GM21390 (cell line): ENCODE results near the gene RAPGEFL1.
"Not testable (repeated sequence)": the region's sequence is repeated elsewhere in the genome, so short reads cannot be mapped to it uniquely, and the experiment has no call there.

Source experiments
- ATAC-seq: cut with Tn5 transposase; IDR thresholded peaks from one replicate; pipeline ENCODE4 v1.9.1; 2021; ENCODE audit not compliant: unreplicated experiment

Gene RAPGEFL1

DNA sequence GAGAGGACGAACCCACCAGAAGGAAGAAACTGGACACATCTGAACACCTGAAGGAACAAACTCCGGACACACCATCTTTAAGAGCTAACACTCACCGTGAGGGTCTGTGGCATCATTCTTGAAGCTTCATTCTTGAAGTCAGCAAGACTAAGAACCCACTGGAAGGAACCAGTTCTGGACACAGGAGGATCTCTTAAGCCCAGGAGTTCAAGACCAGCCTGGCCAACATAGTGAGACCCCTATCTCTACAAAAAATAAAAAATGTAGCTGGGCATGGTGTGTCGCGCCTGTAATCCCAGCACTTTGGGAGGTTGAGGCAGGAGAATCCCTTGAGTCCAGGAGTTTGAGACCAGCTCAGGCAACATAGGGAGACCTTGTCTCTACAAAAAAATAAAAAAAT is 21.3 kb downstream of the RAPGEFL1 start:
- no peak for ATAC-seq

DNA sequence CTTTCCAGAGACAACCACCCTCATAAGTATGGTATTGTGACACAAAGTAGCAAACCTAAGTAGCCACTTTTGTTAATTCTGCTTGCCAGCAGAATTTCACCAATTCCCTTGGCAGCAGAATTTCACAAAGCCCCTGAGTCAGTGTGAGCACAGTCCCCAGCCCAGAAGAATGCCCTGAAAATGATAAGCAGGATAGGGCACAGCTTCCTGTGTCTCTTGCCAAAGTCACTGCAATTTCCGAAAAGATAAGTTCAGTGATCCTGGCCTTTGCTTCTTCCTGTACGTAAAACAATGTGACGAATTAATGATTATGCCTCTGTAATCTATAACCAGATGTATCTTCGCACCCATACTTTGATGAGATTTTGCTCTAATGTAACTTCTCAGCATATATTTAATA is 25.9 kb downstream of the RAPGEFL1 start:
- ATAC-seq: no peak

DNA sequence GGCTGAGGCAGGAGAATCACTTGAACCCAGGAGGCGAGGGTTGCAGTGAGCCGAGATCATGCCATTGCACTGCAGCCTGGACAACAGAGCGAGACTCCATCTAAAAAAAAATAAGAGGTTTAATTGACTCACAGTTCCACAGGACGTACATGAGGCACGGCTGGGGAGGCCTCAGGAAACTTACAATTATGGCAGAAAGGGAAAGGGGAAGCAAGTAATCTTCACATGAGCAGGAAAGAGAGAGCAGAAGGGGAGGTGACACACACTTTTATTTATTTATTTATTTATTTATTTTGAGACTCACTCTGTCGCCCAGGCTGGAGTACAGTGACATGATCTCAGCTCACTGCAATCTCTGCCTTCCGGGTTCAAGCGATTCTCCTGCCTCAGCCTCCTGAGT is 28.9 kb downstream of the RAPGEFL1 start:
- ATAC-seq: not testable (repeated sequence)

DNA sequence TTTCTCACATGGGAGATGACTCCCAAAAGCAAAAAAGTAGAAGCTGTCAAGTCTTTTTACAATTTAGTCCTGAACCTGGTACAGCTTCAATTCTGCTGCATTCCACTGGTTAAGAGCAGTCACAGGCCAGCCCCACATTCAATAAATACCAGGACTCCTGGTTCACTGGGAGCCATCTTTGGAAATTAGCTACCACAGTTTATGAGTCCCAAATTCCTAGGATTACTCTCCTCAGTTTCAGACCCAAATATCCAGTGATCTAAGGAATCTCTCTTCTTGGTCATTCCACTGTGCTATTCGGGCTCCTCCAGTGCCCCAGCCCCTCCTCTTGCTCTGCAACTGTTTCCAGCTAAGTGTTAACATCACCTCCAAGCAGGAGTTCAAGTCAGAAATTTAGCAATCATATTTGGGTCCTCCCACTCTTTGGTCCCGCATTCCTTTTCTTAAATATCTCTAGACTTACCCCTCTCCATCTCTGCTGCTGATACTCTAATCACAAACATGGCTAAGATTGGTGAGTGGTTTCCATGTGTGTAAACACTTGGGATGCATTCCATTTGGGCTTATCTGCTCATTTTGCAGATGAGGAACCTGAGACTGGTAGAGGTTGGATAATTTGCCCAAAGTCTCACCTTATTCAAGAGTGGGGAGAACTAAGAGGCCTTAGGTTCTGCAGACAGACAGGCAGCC is 32.3 kb downstream of the RAPGEFL1 start:
- no peak for ATAC-seq

DNA sequence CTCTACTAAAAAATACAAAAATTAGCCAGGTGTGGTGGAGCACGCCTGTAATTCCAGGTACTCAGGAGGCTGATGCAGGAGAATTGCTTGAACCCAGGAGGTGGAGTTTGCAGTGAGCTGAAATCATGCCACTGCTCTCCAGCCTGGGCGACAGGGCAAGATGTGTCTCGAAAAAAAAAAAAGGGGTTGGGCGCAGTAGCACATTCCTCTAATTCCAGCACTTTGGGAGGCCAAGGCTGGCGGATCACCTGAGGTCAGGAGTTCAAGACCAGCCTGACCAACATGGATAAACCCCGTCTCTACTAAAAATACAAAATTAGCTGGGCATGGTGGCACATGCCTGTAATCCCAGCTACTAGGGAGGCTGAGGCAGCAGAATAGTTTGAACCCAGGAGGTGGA is 36.6 kb downstream of the RAPGEFL1 start:
- ATAC-seq: not testable (repeated sequence)

DNA sequence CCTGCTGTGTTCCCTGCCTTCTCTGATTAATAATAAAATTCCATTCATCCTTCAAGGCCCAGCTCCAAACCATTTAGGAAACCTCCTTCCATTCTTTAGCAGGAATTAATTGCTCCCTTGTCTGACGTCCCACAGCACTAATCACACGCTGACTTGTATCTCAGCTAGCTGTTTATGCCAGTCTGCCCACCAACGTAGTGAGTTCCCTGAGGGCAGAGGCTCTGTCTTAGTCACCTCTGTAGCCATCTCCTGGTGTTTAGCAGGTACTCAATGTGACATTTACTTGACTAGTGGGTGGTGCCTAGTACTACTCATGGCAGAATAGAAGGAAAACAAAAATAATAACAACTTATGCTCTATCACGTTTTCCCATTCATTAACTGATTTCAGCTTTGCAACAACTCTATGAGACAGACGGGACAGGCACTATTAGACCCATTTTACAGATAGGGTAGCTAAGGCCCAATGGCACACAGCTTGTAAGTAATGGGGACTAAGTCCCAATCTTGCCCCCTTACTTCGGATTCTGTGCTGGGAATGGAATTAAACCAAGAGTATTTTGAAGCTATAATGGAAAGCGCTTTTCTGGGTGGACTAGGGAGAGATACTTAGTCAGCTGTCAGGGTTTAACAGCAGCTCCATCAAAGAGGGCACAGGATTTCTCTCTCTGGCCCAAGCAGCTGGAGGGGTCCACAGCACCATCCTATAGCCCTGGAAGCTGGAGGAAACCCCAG is 40.9 kb downstream of the RAPGEFL1 start:
- no peak for ATAC-seq

DNA sequence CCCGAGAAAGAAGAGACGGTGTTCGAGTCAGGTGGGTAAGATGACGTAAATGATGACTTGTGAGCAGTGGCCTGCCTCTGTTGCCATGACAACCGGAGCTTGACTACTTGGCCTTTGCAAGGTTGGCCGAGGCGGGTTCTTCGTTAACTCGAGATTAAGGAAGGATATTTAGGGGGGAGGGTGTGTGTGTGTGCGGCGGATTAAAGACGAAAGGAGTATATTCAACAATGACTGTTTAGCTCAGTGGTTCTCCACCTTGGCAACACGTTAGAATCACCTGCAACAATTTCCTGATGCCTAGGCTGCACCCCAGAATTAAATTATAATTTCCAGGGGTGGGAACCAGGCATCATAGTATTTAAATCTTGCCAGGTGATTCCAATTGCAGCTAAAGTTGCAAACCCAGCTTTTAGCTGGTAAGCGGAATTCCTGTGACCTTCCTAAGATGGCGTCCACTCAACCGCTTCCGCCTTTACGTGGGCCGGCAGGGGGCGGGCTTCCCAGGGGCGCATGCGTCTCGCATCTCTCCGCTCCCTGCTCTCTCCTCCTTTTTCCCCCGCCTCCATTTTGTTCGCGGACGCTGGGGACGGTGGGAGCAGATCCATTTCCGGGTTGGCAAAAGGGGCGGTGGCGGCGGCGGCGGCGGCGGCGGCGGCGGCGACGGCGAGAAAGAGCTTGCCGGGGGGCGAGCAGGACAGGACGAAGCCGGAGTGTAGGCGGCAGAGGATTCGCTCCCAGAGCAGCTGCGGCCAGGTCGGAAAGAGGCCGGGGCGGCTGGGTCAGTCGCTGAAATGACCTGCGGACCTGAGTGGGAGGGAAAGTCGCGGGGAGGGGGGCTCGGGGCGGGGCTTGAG is 41.7 kb downstream of the RAPGEFL1 start, which contains the start of gene WIPF2:
WIPF2 (plus strand) TSS at position 565 of the 854 bp plus-strand sequence. CDS start 37,156 bp downstream, outside the sequence.
- ATAC-seq: peak; percentile 80

DNA sequence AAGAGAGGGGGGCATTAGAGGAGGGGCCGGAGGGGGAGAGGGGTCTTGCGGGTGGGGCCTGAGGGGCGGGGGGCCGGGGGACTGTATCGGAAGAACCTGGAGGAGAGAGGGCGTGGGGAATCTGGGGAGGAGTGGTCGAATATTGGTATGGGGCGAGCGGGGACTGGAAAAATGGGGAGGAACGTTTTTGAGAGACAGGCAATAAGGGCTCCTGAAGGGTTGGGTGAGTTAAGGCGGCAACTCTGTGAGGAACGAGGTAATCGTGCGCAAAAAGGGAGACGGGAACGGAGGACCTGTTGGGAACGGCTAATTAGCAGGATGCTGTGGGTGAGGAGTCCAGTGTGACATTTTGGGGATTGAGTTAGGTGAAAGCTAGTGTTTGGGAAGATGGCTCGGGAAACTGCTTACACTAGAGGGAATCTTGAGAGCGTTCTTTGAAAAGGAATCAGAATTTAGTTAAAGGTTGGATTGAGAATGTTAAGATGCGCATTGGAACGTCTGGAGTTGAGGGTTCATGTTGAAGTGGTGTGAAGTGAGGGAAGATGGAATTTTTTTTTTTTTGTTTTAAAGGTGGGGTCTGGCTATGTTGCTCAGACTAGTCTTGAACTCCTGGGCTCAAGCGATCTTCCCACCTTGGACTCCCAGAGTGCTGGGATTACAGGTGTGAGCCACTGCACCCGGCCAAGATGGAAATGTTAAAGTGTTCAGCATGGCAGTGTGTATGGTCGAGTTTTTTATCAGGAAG is 42.5 kb downstream of the RAPGEFL1 start:
- no peak for ATAC-seq

DNA sequence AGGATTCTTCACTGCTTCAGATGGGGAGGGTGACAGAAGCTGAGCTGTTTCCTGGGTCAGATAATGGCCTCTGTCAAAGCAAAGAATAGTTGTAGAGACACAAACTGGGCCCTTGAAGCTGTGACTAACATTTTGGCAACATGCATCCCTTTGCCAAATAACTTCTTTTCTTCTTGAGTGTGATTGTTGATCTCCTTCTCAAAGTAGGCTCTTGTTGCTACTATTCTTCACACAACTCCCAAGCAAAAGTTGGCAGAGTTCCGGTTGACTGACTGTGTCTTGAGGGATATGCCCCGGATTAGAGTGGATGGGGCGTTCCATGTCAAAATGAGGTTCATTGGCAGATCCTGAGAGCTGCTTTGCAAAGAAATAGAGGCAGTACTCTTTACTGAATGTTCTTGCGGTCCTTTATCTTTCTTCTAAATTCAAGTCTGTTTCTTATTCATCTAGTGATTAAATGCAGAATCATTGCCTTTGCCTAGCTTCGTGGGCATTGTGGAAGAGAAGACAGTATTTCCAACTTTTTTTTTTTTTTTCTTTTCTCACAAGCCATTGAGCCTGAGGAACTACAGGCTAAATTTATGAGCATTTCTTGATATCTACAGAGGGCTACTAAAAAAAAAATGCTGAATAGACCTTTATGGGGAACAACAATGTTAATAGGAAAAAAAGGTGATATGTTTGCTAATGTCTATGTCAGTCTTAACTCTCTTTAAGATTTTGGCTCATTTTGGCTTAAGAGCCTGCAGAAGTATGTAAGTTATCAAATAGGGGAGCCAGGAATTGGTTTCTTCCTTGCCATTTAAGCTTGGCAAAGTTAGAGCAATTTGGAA is 47.7 kb downstream of the RAPGEFL1 start:
- ATAC-seq: no peak

DNA sequence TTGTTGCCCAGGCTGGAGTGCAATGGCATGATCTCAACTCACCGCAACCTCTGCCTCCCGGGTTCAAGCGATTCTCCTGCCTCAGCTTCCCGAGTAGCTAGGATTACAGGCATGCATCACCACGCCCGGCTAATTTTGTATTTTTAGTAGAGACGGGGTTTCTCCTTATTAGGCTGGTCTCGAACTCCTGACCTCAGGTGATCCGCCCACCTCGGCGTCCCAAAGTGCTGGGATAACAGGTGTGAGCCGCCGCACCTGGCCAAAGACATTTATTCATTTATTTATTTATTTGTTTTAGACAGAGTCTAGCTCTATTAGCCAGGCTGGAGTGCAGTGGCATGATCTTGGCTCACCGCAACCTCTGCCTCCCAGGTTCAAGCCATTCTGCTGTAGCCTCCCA is 51.9 kb downstream of the RAPGEFL1 start:
- not testable (repeated sequence) for ATAC-seq

DNA sequence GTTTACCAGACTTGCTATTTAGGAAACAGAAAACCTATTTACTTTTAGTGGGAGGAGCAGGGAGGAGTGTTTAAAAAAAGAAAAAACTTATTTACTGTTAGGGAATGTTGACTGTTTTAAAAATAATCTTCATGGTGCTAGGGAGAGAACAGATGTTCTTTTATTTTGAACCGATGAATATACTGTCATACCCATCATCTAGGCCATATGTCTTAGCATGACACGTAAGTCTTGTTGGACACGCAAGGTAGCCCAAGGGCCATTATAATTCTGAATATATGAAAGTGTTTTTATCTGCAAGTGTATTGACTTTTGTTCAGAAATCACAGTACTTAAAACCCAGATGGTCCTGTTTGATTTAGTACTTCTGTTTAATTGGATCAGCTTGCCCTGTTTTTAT is 53.4 kb downstream of the RAPGEFL1 start:
- ATAC-seq: no peak

DNA sequence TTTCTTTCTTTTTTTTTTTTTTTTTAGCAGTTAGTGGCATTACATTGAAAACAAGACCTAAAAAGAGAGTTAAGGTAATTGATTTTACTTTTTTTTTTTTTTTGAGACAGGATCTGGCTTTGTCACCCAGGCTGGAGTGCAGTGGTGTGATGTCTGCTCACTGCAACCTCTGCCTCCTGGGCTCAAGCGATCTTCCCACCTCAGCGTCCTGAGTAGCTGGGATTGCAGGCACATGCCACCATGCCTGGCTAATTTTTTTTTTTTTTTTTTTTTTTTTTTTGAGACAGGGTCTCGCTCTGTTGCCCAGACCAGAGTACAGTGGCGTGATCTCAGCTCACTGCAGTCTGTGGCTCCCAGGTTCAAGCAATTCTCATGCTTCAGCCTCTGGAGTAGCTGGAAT is 54.7 kb downstream of the RAPGEFL1 start:
- ATAC-seq: not testable (repeated sequence)

DNA sequence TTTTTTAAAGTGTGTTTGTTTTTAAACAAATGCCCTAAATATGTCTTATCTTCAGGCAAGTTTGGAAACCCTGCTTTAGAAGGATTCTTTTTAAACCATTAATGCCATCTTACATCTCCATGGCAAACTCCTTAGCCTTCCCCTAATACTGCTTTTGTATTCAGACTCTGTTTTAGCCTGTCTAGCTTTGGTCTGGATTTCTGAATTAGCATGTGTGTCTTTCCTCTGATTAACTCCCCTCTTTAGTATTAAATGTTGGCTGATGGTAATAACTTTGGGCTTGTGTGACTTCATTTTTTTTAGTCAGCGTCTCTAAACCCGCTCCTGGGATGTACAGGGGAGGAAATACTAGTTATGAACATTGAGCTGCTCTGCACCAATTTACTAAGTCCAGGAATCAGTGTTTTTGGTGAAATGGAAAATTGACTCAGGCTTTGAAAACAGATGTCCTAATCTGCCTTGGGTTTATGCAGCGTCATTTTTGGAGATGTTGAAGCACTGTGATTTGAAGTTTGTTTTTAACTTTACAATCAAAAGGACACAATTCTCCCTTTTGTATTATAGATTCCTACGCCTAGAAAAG is 64.1 kb downstream of the RAPGEFL1 start:
- ATAC-seq: no peak

DNA sequence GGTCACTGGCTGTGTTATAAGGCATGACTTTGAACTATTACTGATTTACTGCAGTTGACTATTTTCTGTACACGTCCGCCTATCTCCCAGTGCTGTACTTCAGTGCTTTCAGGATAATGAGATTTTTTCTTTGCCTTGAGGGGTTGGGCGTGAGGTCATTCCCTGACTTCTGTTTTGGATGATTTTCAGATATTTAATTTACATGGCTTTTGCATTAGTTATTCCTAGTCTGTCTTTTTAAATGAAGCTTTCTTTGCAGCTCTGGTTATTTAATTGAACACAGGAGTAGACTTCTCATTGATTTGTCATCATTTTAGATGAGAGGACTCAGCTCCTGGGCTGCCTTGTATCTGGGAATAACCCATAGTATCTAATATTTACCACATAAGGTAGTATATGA is 65.5 kb downstream of the RAPGEFL1 start:
- ATAC-seq: no peak

DNA sequence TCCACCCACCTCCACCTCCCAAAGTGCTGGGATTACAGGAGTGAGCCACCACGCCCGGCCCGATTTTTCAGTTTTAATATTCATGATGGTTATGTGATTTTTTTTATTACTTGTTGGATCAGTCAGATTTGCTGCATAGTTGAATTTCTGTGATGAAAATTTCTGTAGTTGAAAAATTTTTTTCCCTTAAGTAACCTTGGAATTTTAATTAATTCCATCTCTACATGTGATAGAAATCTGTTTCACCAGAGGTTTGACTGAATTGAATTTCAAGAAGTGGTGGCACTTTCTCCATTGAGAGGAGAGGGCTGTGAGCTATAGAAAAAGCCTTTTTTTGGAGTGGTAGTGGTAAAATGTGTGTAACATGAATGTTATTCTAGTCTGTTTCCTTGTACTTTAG is 66.5 kb downstream of the RAPGEFL1 start:
- ATAC-seq: no peak

DNA sequence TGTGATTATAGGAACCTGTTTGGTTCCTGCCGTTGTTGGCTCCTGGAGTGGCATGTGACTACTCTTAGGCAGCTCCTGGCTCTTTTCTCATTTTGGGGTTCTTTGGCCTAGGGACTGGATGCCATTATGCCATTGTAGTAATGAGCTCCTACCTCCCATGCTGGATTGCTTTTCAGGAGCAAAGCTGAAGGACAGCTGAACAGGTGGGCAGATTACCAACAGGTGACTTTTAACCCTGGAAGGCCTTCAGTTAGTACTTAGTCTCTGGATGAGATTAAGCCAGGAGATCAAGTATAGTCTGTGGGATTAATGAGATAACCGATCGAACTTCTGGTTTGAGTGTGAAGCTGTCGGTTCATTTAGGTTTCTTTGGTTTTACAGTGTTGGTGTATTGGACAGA is 67.0 kb downstream of the RAPGEFL1 start:
- no peak for ATAC-seq
